PC-9 (cell line): ENCODE data around the gene PARP15. TPM values are rescaled to one million over a fixed set of nuclear protein-coding genes. Genes with fewer than 3 reads are reported as not detected.
A peak's percentile ranks its signal among the peaks of the same experiment; 100 is the strongest.

Source experiments
- BruUV-seq: library from RNA; stranded (reverse); fragments of 400-500 nt; replicated peaks from 2 replicates; lab custom pipeline; 2021; lab: Mats Ljungman, UMichigan
- CTCF ChIA-PET: fragments of 300-600 bp; sonication (Branson Sonifier 250); formaldehyde crosslinking; loops from one replicate; lab custom pipeline; 2022; ENCODE audit warnings: antibody characterized with exemption; lab: Charles Lee
- POLR2A ChIA-PET: fragments of 300-600 bp; sonication (Branson Sonifier 250); formaldehyde crosslinking; loops from one replicate; lab custom pipeline; 2022; ENCODE audit warnings: antibody characterized with exemption; ENCODE audit not compliant: unreplicated experiment; lab: Charles Lee
- DNase-seq, 2 experiments: peaks; one replicate each; pipeline versions ENCODE4 v3.0.0 to v3.0.0-alpha.2; 2015 to 2022; ENCODE audit warnings: mixed read lengths in 1 of 2
- H2AFZ ChIP-seq: fragments of 200-600 bp; sonication (generic); 2 replicates; pipeline ENCODE4 v1.8.1; 2017; ENCODE audit warnings: antibody characterized with exemption
- H3F3A ChIP-seq: fragments of 200-600 bp; sonication (generic); 2 replicates; pipeline ENCODE4 v1.8.1; 2017; ENCODE audit warnings: antibody characterized with exemption, mild to moderate bottlenecking, low read depth; ENCODE audit not compliant: insufficient read depth
- H3K27ac ChIP-seq: fragments of 200-600 bp; sonication (generic); 2 replicates; pipeline ENCODE4 v1.6.1; 2016; ENCODE audit warnings: mixed run types
- H3K27me3 ChIP-seq: fragments of 200-600 bp; sonication (generic); 2 replicates; pipeline ENCODE4 v1.6.1; 2016; ENCODE audit warnings: low read depth, mixed run types; ENCODE audit not compliant: insufficient read depth
- H3K36me3 ChIP-seq: fragments of 200-600 bp; sonication (generic); 2 replicates; pipeline ENCODE4 v1.6.1; 2016; ENCODE audit warnings: low read depth, mixed run types
- H3K4me1 ChIP-seq: fragments of 200-600 bp; sonication (generic); replicated peaks from 2 replicates; pipeline ENCODE4 v1.6.1; 2016; ENCODE audit warnings: mixed run types; ENCODE audit not compliant: insufficient read depth
- H3K4me2 ChIP-seq: fragments of 200-600 bp; sonication (generic); 2 replicates; pipeline ENCODE4 v1.6.1; 2017; ENCODE audit warnings: mixed run types
- H3K4me3 ChIP-seq: fragments of 200-600 bp; sonication (generic); 2 replicates; pipeline ENCODE4 v1.6.1; 2016; ENCODE audit warnings: mixed run types
- H3K79me2 ChIP-seq: fragments of 200-600 bp; sonication (generic); 2 replicates; pipeline ENCODE4 v1.6.1; 2017; ENCODE audit warnings: low read depth, mixed run types
- H3K9me2 ChIP-seq: fragments of 200-600 bp; sonication (generic); 2 replicates; pipeline ENCODE4 v1.8.1; 2017; ENCODE audit warnings: mild to moderate bottlenecking; ENCODE audit not compliant: insufficient read depth
- H3K9me3 ChIP-seq: fragments of 200-600 bp; sonication (generic); 2 replicates; pipeline ENCODE4 v1.8.1; 2016; ENCODE audit warnings: low read depth; ENCODE audit not compliant: insufficient read depth
- H4K20me1 ChIP-seq: fragments of 200-600 bp; sonication (generic); 2 replicates; pipeline ENCODE4 v1.8.1; 2017; ENCODE audit not compliant: insufficient read depth
- EZH2 ChIP-seq: fragments of 200-600 bp; sonication (generic); IDR thresholded peaks from 2 replicates; pipeline ENCODE4 v1.8.0; 2017; ENCODE audit warnings: antibody characterized with exemption, low read depth
- intact Hi-C: fragments of 100-400 bp; cut with micrococcal nuclease; formaldehyde crosslinking; loops from one replicate; pipeline ENCODE4 v1.10.0; 2022; ENCODE audit not compliant: unreplicated experiment
- total RNA-seq: library from RNA; stranded (reverse); gene quantifications from 2 replicates; pipeline ENCODE4 v1.2.3, GENCODE V29; 2021
- TF ChIP-seq, protein P1 (sequence below): fragments of 200-600 bp; sonication (generic); conservative IDR thresholded peaks from 2 replicates; pipeline ENCODE4 v1.6.1; 2017; ENCODE audit warnings: mixed run types, antibody characterized with exemption, mild to moderate bottlenecking, moderate library complexity

PARP15 gene
- total RNA-seq, 1 experiment from 2014 or later = 0.07 TPM

DNA sequence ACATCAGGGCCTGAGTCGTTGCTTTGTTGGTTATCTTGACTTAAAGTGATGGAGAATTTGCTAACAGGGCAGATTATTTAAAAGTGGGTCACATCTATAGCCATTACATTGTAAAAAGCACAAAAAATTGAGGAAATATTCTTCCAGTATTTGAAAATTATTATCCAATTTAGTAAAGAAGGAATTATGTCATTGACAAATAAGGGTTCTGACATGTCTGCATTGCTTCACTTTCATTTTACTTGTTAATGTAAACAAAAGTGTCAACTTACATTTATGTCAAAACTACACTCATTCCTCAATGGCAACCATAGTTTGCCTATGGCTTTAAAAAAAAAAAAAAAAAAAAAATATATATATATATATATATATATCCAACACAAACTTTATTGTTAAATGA lies 99.8 kb downstream of the PARP15 start:
- no TSS peak for BruUV-seq

DNA sequence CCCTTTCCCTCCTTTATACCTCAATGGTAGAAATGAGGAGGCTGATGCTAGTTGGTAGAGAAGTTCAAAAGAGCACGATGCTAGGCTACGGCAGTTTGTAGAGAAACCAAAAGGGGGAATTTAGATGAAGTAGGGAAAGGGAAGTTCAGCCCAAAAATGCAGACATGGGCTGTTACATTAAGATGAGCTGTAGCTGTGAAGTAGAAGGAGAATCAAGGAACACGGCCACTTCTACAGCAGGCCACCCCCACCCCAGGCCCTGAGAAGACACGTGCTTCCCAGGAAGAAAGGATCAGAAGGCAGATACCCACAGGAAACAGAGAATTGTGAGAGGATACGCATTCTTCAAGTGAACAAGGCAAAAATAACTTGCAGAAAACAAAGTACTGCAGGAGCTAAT lies 101.1 kb downstream of the PARP15 start:
- no peak overlapping the region for H3K4me3 ChIP-seq
- no peak overlapping the region for H3K27ac ChIP-seq
- H3K4me2 ChIP-seq = peak overlapping the region; percentile 94; the same call in 1 of the 2 replicates
- no peaks in the 10 kb centered on the region for H3K27me3 ChIP-seq
- peaks cover 24% of the 10 kb centered on the region for H3K4me1 ChIP-seq
- H4K20me1 ChIP-seq = no peaks in the 10 kb centered on the region
- H2AFZ ChIP-seq = peak overlapping the region; percentile 78; the same call in 1 of the 2 replicates
- intact Hi-C loops = no loop called here
- no peaks in the 10 kb centered on the region for H3K79me2 ChIP-seq
- ChIA-PET POLR2A (interaction anchor here (0.5 kb wide), 1 partner anchor 531 kb away, joined by 3 read pairs; no protein-coding TSS in a partner anchor), CTCF (interaction anchor here (0.6 to 1.9 kb wide), 6 partner anchors 90 to 286 kb away, joined by 3 to 6 read pairs (median 4); partner anchors contain the start of genes DTX3L and PARP9)
- no peaks in the 10 kb centered on the region for H3K36me3 ChIP-seq
- no peaks in the 10 kb centered on the region for H3K9me2 ChIP-seq
- no peak for DNase-seq
- BruUV-seq = no TSS peak
- TF ChIP-seq, protein P1, sequence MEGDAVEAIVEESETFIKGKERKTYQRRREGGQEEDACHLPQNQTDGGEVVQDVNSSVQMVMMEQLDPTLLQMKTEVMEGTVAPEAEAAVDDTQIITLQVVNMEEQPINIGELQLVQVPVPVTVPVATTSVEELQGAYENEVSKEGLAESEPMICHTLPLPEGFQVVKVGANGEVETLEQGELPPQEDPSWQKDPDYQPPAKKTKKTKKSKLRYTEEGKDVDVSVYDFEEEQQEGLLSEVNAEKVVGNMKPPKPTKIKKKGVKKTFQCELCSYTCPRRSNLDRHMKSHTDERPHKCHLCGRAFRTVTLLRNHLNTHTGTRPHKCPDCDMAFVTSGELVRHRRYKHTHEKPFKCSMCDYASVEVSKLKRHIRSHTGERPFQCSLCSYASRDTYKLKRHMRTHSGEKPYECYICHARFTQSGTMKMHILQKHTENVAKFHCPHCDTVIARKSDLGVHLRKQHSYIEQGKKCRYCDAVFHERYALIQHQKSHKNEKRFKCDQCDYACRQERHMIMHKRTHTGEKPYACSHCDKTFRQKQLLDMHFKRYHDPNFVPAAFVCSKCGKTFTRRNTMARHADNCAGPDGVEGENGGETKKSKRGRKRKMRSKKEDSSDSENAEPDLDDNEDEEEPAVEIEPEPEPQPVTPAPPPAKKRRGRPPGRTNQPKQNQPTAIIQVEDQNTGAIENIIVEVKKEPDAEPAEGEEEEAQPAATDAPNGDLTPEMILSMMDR = no peak
- no peak for TF ChIP-seq EZH2
- peaks cover 14% of the 10 kb centered on the region; the same call in 1 of the 2 replicates for H3F3A ChIP-seq
- H3K9me3 ChIP-seq = 0 out of 2 replicates have a peak, but pooled peaks cover 6% of the 10 kb centered on the region

More for the DNA sequence above, 99.8 kb downstream of the PARP15 start:
- Histone ChIP-seq H4K20me1 (no peaks in the 10 kb centered on the region), H3K9me3 (0 out of 2 replicates have a peak, but pooled peaks cover 6% of the 10 kb centered on the region), H3K36me3 (no peaks in the 10 kb centered on the region), H3K4me3 (no peak overlapping the region), H3K27me3 (no peaks in the 10 kb centered on the region), H3K27ac (no peak overlapping the region), H3K79me2 (no peaks in the 10 kb centered on the region), H3K4me1 (peaks cover 23% of the 10 kb centered on the region), H3F3A (peaks cover 14% of the 10 kb centered on the region; the same call in 1 of the 2 replicates), H3K9me2 (no peaks in the 10 kb centered on the region), H3K4me2 (no peak overlapping the region), H2AFZ (no peak overlapping the region)
- ChIA-PET POLR2A (interaction anchor here (0.7 kb wide), 1 partner anchor 354 kb away, joined by 5 read pairs; no protein-coding TSS in a partner anchor), CTCF (no interaction called here)
- TF ChIP-seq EZH2 = no peak
- TF ChIP-seq, protein P1 = no peak
- DNase-seq = no peak
- intact Hi-C loops = no loop called here

DNA sequence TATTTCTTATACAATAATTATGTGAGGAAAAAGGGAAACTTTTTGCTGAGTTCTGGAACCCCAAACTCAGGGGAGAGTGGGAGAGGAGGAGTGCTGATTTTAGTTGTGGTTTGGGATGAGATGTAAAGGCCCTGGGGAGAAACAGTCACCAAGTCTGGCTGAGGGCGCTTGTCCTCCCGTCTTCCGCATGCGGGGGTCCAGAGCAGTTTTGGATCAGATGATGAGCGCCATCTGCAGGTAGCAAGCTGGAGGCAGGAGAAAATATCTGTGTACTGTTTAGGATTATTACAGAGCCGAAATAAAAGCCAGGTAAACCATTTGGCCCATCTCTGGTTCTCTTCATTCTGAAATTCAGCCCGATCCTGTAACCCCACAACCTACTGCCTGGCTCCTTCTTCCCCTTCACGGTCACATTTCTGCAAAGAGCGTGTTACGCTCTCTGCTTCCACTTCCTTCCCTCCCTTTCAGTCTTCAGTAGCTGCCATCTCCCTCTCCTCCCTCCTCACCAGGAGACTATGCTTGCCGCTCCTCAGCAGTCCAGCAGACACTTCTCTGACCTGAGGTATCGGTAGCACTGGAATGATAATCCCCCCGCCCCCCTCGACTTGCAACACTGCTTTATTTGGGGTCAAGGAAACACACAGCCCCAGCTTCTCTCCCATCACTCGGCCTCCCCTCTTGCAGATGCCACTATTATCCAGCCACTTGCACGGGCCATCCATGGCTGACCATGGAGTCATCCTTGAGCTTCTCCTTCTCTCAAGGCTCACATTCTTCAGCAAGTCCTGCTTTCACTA lies 101.8 kb downstream of the PARP15 start:
- Histone ChIP-seq H3K4me1 (peaks cover 24% of the 10 kb centered on the region), H3K9me3 (0 out of 2 replicates have a peak, but pooled peaks cover 6% of the 10 kb centered on the region), H3K79me2 (no peaks in the 10 kb centered on the region), H3K9me2 (no peaks in the 10 kb centered on the region), H3K27me3 (no peaks in the 10 kb centered on the region), H3K4me3 (peak overlapping the region; percentile 91; the same call in 1 of the 2 replicates), H4K20me1 (no peaks in the 10 kb centered on the region), H3K4me2 (peak overlapping the region; percentile 94), H3K27ac (no peak overlapping the region), H2AFZ (peak overlapping the region; percentile 92; the same call in 1 of the 2 replicates), H3F3A (peaks cover 14% of the 10 kb centered on the region; the same call in 1 of the 2 replicates), H3K36me3 (no peaks in the 10 kb centered on the region)
- peak in 1 of 2 experiments; percentile 80 for DNase-seq
- BruUV-seq = no TSS peak
- TF ChIP-seq, protein P1 = peak; percentile 84
- no peak for TF ChIP-seq EZH2
- POLR2A ChIA-PET = interaction anchor here (0.6 to 0.7 kb wide), 5 partner anchors 115 to 897 kb away, joined by 4 to 32 read pairs (median 8); partner anchors contain the start of genes DTX3L and PARP9
- intact Hi-C loops = loop anchor here (1.0 kb wide), 3 partner anchors 119 to 286 kb away; no protein-coding TSS in a partner anchor
- CTCF ChIA-PET = interaction anchor here (0.6 to 1.9 kb wide), 7 partner anchors 107 to 286 kb away, joined by 3 to 15 read pairs (median 4); partner anchors contain the start of genes DTX3L and PARP9
